Breast epithelium (tissue), 4 donors: ENCODE results near the gene LMTK2. TPM values are rescaled to one million over a fixed set of nuclear protein-coding genes. Genes with fewer than 3 reads are reported as not detected.
A peak's percentile ranks its signal among the peaks of the same experiment; 100 is the strongest.

Experiments used
- DNase-seq, 2 donors: peaks; one replicate each; pipeline ENCODE4 v3.0.0-alpha.2; 2019; ENCODE audit warnings: low spot score in 2 of 2
- H3K27ac ChIP-seq, 2 donors: fragments of 200-600 bp; sonication (generic) in 1 of 2; one replicate each; pipeline ENCODE4 v1.5.1; 2016 to 2019; ENCODE audit warnings: mild to moderate bottlenecking in 1 of 2
- H3K27me3 ChIP-seq, 2 donors: fragments of 200-600 bp; sonication (generic) in 1 of 2; one replicate each; pipeline versions ENCODE4 v1.5.1 to v1.6.0; 2017 to 2019; ENCODE audit warnings: control low read depth in 1 of 2, mild to moderate bottlenecking in 1 of 2
- H3K36me3 ChIP-seq: fragments of 200-600 bp; one replicate; pipeline ENCODE4 v1.5.1; 2019
- H3K4me1 ChIP-seq, 2 donors: fragments of 200-600 bp; sonication (generic); one replicate each; pipeline ENCODE4 v1.5.1; 2016 to 2019; ENCODE audit warnings: control low read depth in 1 of 2
- H3K4me3 ChIP-seq, 3 donors: fragments of 200-600 bp; sonication (generic); 1 replicate in 2 of 3; 2 replicates in 1 of 3; pipeline ENCODE4 v1.5.1; 2016 to 2019; ENCODE audit warnings: mild to moderate bottlenecking in 3 of 3, moderate library complexity in 2 of 3
- H3K9me3 ChIP-seq, 2 donors: fragments of 200-600 bp; sonication (generic) in 1 of 2; one replicate each; pipeline ENCODE4 v1.5.1; 2016 to 2019; ENCODE audit warnings: control low read depth in 1 of 2
- POLR2A ChIP-seq: fragments of 450-650 bp; IDR thresholded peaks from one replicate; pipeline ENCODE4 v1.6.1; 2016; ENCODE audit warnings: antibody characterized with exemption, mild to moderate bottlenecking, moderate library complexity
- POLR2AphosphoS5 ChIP-seq, 3 donors: sonication (generic); formaldehyde crosslinking; IDR thresholded peaks; one replicate each; pipeline ENCODE4 v1.6.1; 2017; ENCODE audit warnings: antibody characterized with exemption in 3 of 3
- intact Hi-C: fragments of 100-400 bp; cut with DNase I; formaldehyde crosslinking; loops from one replicate; pipeline ENCODE4 v1.15.1; 2023; ENCODE audit warnings: low total_unique reads
- total RNA-seq, 3 donors: library from RNA; depleted of rRNA; stranded (reverse); fragments of >200 nt; gene quantifications; one replicate each; pipeline ENCODE4 v1.1.0, GENCODE V29; 2016
- TF ChIP-seq, protein P1 (sequence below), 3 donors: fragments of 450-650 bp; IDR thresholded peaks; one replicate each; pipeline ENCODE4 v1.5.1; 2016 to 2017; ENCODE audit warnings: antibody characterized with exemption in 3 of 3, mild to moderate bottlenecking in 3 of 3, moderate library complexity in 3 of 3

LMTK2 gene
- 10 to 100 TPM in 2 of 3 donors, 1 to 10 TPM in 1; 9.4 to 16.7 (median 14.1) TPM for total RNA-seq

DNA sequence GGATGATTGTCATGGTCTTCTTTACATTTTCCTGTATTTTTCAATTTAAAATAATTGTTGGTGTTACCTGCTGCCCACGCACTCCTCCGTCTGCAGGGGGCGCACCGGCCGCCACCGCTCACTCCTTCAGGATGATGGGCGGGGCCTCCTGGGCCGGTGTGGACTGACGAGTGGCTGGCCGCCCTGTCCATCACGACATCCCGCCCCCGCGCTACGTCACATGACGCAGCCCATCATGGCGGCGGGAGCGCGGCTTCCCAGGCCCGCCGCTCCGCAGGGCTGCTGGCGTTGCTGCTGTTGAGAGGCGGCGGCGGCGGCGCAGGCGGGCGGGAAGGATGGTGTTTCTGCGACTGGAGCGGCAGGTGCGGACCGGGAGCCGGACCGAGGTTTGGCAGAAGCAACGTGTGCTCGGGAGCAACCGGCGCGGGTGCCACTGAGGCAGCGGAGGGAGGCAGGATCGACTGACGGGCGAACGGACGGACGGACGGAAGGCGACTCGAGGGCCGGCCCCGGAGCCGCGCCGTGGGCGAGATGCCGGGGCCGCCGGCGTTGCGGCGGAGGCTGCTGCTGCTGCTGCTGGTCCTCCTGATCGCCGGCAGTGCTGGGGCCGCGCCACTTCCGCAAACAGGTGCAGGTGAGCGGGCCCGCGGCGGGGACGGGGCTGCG lies at the start of gene LMTK2:
LMTK2 (plus strand) TSS at position 216 of the 666 bp plus-strand sequence; CDS start at position 532, 316 bp downstream.
- intact Hi-C loops: no loop called here
- Histone ChIP-seq H3K4me3 (peak within 1 kb of the TSS; percentile 94 to 99 (median 96)), H3K27me3 (no peaks in the 10 kb centered on the region), H3K36me3 (no peaks in the 10 kb centered on the region), H3K9me3 (peaks cover 0 to 8% of the 10 kb centered on the region in 2 donors), H3K27ac (peak within 1 kb of the TSS; percentile 86 to 89), H3K4me1 (no peaks in the 10 kb centered on the region)
- DNase-seq: peak; percentile 95 to 96
- TF ChIP-seq POLR2A: peak; percentile 84
- TF ChIP-seq POLR2AphosphoS5 (IDR thresholded peaks at IDR 0.05): peak; percentile 95 to 98 (median 96)
- TF ChIP-seq, protein P1, sequence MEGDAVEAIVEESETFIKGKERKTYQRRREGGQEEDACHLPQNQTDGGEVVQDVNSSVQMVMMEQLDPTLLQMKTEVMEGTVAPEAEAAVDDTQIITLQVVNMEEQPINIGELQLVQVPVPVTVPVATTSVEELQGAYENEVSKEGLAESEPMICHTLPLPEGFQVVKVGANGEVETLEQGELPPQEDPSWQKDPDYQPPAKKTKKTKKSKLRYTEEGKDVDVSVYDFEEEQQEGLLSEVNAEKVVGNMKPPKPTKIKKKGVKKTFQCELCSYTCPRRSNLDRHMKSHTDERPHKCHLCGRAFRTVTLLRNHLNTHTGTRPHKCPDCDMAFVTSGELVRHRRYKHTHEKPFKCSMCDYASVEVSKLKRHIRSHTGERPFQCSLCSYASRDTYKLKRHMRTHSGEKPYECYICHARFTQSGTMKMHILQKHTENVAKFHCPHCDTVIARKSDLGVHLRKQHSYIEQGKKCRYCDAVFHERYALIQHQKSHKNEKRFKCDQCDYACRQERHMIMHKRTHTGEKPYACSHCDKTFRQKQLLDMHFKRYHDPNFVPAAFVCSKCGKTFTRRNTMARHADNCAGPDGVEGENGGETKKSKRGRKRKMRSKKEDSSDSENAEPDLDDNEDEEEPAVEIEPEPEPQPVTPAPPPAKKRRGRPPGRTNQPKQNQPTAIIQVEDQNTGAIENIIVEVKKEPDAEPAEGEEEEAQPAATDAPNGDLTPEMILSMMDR (IDR thresholded peaks at IDR 0.05): peak; percentile 89 to 96 (median 91)

DNA sequence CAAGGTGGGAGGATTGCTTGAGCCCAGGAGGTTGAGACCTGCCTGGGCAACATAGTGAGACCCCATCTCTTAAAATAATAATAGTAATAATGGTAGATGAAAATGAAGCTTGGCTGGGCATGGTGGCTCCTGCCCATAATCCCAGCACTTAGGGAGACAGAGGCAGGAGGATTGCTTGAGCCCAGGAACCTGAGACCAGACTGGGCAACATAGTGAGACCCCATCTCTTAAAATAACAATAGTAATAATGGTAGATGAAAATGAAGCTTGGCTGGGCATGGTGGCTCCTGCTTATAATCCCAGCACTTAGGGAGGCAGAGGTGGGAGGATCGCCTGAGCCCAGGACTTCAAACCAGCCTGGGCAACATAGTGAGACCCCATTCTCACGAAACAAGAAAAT lies 49.5 kb upstream of the LMTK2 start:
- Histone ChIP-seq H3K27me3 (no peaks in the 10 kb centered on the region), H3K36me3 (no peaks in the 10 kb centered on the region), H3K9me3 (no peaks in the 10 kb centered on the region), H3K4me1 (no peaks in the 10 kb centered on the region), H3K27ac (peak overlapping the region in 1 of 2 donors; percentile 33), H3K4me3 (no peak overlapping the region)
- DNase-seq: no peak
- intact Hi-C loops: loop anchor here (1.0 kb wide), 1 partner anchor 22 kb away; no protein-coding TSS in a partner anchor
- TF ChIP-seq POLR2AphosphoS5 (IDR thresholded peaks at IDR 0.05): no peak
- TF ChIP-seq, protein P1 (IDR thresholded peaks at IDR 0.05): no peak
- TF ChIP-seq POLR2A: no peak

DNA sequence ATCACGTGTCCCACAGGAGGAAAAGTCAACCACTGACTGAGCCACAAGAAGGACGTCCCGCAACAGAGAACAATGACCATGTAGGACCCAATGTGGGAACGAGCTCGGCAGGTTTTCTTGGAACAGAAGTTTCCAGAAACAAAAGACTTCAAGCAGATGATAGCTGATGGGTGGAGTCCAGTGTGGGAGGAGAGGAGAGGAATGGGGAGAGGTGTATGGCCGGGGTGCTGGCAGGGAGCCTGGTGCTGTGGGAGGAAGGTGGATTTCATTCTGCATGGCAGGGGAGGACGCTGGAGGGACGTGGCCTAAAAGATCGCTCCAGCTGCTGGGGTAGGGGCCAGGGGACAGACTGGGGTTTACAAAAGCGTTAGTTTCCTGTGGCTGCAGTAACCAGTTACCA lies 48.5 kb upstream of the LMTK2 start:
- Histone ChIP-seq H3K27ac (no peak overlapping the region), H3K9me3 (peaks cover 0 to 10% of the 10 kb centered on the region in 2 donors), H3K4me3 (no peak overlapping the region), H3K4me1 (no peaks in the 10 kb centered on the region), H3K27me3 (no peaks in the 10 kb centered on the region), H3K36me3 (no peaks in the 10 kb centered on the region)
- TF ChIP-seq, protein P1 (IDR thresholded peaks at IDR 0.05): no peak
- TF ChIP-seq POLR2AphosphoS5 (IDR thresholded peaks at IDR 0.05): no peak
- no peak for TF ChIP-seq POLR2A
- intact Hi-C loops: no loop called here
- no peak for DNase-seq

DNA sequence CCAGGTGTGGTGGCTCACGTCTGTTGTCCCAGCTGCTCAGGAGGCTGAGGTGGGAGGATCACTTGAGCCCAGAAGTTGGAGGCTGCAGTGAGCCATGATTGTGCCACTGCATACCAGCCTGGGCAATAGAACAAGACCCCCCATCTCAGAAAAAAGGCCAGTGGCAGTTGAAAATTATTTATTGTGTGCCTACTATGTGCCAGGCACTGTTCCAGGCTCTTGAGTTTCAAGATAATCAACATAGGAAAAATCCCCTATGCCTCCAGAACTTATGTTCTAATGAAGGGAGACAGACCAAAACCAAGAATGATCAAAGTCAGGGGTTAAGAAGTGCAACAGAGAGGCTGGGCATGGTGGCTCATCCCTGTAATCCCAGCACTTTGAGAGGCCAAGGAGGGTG lies 42.4 kb upstream of the LMTK2 start:
- Histone ChIP-seq H3K36me3 (no peaks in the 10 kb centered on the region), H3K27me3 (no peaks in the 10 kb centered on the region), H3K27ac (no peak overlapping the region), H3K4me1 (no peaks in the 10 kb centered on the region), H3K4me3 (no peak overlapping the region), H3K9me3 (peaks cover 0 to 15% of the 10 kb centered on the region in 2 donors)
- no peak for DNase-seq
- TF ChIP-seq, protein P1 (IDR thresholded peaks at IDR 0.05): no peak
- TF ChIP-seq POLR2A (no peak), POLR2AphosphoS5 (IDR thresholded peaks at IDR 0.05) (no peak)
- intact Hi-C loops: no loop called here

DNA sequence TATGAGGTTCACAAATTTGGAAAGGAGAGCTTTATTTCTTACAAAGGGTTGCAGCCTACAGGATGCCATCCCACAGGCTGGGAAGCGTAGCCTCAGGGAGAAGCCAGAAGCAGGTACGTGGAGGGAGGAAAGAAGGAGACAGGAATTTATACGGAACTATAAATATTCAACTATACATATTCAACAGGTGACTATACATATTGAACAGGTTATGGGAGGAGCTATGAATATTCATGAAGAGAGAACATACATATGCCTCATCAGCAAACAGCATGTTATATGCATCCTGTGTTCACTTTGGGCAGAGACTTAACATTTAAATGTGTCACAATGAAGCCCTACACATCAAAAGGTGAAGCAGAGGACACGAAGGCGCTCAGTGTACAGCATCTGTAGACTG lies 40.5 kb upstream of the LMTK2 start:
- H3K27me3 ChIP-seq: no peaks in the 10 kb centered on the region
- H3K27ac ChIP-seq: no peak overlapping the region
- H3K9me3 ChIP-seq: peaks cover 0 to 15% of the 10 kb centered on the region in 2 donors
- DNase-seq: no peak
- TF ChIP-seq, protein P1 (IDR thresholded peaks at IDR 0.05): no peak
- TF ChIP-seq POLR2A: no peak
- no peak for TF ChIP-seq POLR2AphosphoS5 (IDR thresholded peaks at IDR 0.05)
- no peaks in the 10 kb centered on the region for H3K4me1 ChIP-seq
- intact Hi-C loops: no loop called here
- H3K36me3 ChIP-seq: no peaks in the 10 kb centered on the region
- no peak overlapping the region for H3K4me3 ChIP-seq
